Measurements from ENCODE around the gene KDM2B. TPM values are rescaled to one million over a fixed set of nuclear protein-coding genes. Genes with fewer than 3 reads are reported as not detected.

Gene KDM2B
- total and polyA plus RNA-seq, 2 donors (not counting 1 experiment from before 2014, with no cell fraction given) = 108 to 126 TPM

- Histone ChIP-seq H3K79me2 (ENCODE audit: control insufficient read depth, insufficient read depth, low read length) (peaks cover 45% of the 10 kb centered on the region), H3K4me3 (ENCODE audit: control extremely low read depth in 1 of 5, extremely low read depth in 1 of 5, insufficient read depth in 1 of 5, low read depth in 2 of 5, low read length in 4 of 5) (no peak overlapping the region), H3K27ac (ENCODE audit: low read length in 2 of 2) (no peak overlapping the region), H3K9ac (ENCODE audit: low read length) (no peak overlapping the region), H3K9me3 (ENCODE audit: control extremely low read depth in 1 of 3, control insufficient read depth in 2 of 3, insufficient read depth in 1 of 3, low read length in 2 of 3) (no peaks in the 10 kb centered on the region), H3K4me2 (replicated peaks; ENCODE audit: low read depth, low read length, poor library complexity, severe bottlenecking) (no peak overlapping the region), H4K20me1 (ENCODE audit: control insufficient read depth, insufficient read depth, low read length, poor library complexity, severe bottlenecking) (peaks cover 13% of the 10 kb centered on the region), H3K36me3 (replicated peaks in 1 of 2; ENCODE audit: control extremely low read depth in 1 of 2, control insufficient read depth in 1 of 2, extremely low read depth in 1 of 2, insufficient read depth in 2 of 2, low read length in 1 of 2) (no peaks in the 10 kb centered on the region), H3K4me1 (ENCODE audit: control insufficient read depth in 2 of 2, insufficient read depth in 2 of 2, low read length in 2 of 2) (peaks cover 0 to 5% of the 10 kb centered on the region in 2 donors), H2AFZ (ENCODE audit: insufficient read depth, low read depth, low read length, poor library complexity, severe bottlenecking) (no peak overlapping the region), H3K27me3 (replicated peaks in 1 of 4; ENCODE audit: control extremely low read depth in 1 of 4, control insufficient read depth in 3 of 4, insufficient read depth in 4 of 4, low read length in 3 of 4) (no peaks in the 10 kb centered on the region)
- CTCF ChIA-PET = interaction anchor here (0.7 to 1.7 kb wide), 3 partner anchors 32 to 296 kb away, joined by 3 read pairs; no protein-coding TSS in a partner anchor
- no peak for DNase-seq
- H3K4me1 Mint-ChIP-seq = peaks cover 31% of the 10 kb centered on the region
- no peak for TF ChIP-seq EZH2 (IDR thresholded peaks at IDR 0.05; ENCODE audit: borderline replicate concordance, insufficient read depth, low read depth, low read length, poor library complexity, severe bottlenecking)
- no peak for TF ChIP-seq CTCF (IDR thresholded peaks at IDR 0.05)
- no peaks in the 10 kb centered on the region for H3K27me3 Mint-ChIP-seq
- no peak overlapping the region for H3K4me3 Mint-ChIP-seq
- H3K9me3 Mint-ChIP-seq (ENCODE audit: insufficient read depth) = no peaks in the 10 kb centered on the region
- ATAC-seq (ENCODE audit: low read depth) = no peak
- intact Hi-C loops (cut with micrococcal nuclease) = no loop called here
- POLR2A ChIA-PET = no interaction called here
- no peak overlapping the region for H3K27ac Mint-ChIP-seq
- 100% methylated on average over 1 of the region's 2 CpGs for WGBS (ENCODE audit: insufficient coverage)
Observed at GRCh38 chr12:121475279-121475678, 105.5 kb downstream of the KDM2B start.

GRCh38 chr12:121472150-121472905 is 108.5 kb downstream of the KDM2B start:
- H3K4me3 ChIP-seq (ENCODE audit: control extremely low read depth in 1 of 5, extremely low read depth in 1 of 5, insufficient read depth in 1 of 5, low read depth in 2 of 5, low read length in 4 of 5) = no peak overlapping the region
- intact Hi-C loops (cut with micrococcal nuclease) = no loop called here
- ChIA-PET POLR2A (no interaction called here), CTCF (interaction anchor here (0.6 kb wide), 1 partner anchor 11 kb away, joined by 5 read pairs; no protein-coding TSS in a partner anchor)
- H3K4me2 ChIP-seq (replicated peaks; ENCODE audit: low read depth, low read length, poor library complexity, severe bottlenecking) = no peak overlapping the region
- no peaks in the 10 kb centered on the region for H3K9me3 ChIP-seq (ENCODE audit: control extremely low read depth in 1 of 3, control insufficient read depth in 2 of 3, insufficient read depth in 1 of 3, low read length in 2 of 3)
- ATAC-seq (ENCODE audit: low read depth) = no peak
- peaks cover 5 to 25% of the 10 kb centered on the region in 2 donors for H3K4me1 ChIP-seq (ENCODE audit: control insufficient read depth in 2 of 2, insufficient read depth in 2 of 2, low read length in 2 of 2)
- H3K27me3 ChIP-seq (replicated peaks in 1 of 4; ENCODE audit: control extremely low read depth in 1 of 4, control insufficient read depth in 3 of 4, insufficient read depth in 4 of 4, low read length in 3 of 4) = no peaks in the 10 kb centered on the region
- no peak overlapping the region for H3K27ac ChIP-seq (ENCODE audit: low read length in 2 of 2)
- H2AFZ ChIP-seq (ENCODE audit: insufficient read depth, low read depth, low read length, poor library complexity, severe bottlenecking) = no peak overlapping the region
- no peaks in the 10 kb centered on the region for H3K9me3 Mint-ChIP-seq (ENCODE audit: insufficient read depth)
- H4K20me1 ChIP-seq (ENCODE audit: control insufficient read depth, insufficient read depth, low read length, poor library complexity, severe bottlenecking) = peaks cover 8% of the 10 kb centered on the region
- no peaks in the 10 kb centered on the region for H3K36me3 ChIP-seq (replicated peaks in 1 of 2; ENCODE audit: control extremely low read depth in 1 of 2, control insufficient read depth in 1 of 2, extremely low read depth in 1 of 2, insufficient read depth in 2 of 2, low read length in 1 of 2)
- H3K27ac Mint-ChIP-seq = peak overlapping the region; percentile 6
- H3K9ac ChIP-seq (ENCODE audit: low read length) = no peak overlapping the region
- H3K27me3 Mint-ChIP-seq = no peaks in the 10 kb centered on the region
- DNase-seq = no peak
- H3K4me1 Mint-ChIP-seq = peaks cover 44% of the 10 kb centered on the region
- no CpG with 5 or more reads among the region's 7 CpGs for WGBS (ENCODE audit: insufficient coverage)
- no peak overlapping the region for H3K4me3 Mint-ChIP-seq
- H3K79me2 ChIP-seq (ENCODE audit: control insufficient read depth, insufficient read depth, low read length) = peaks cover 22% of the 10 kb centered on the region
- TF ChIP-seq CTCF (IDR thresholded peaks at IDR 0.05) (no peak), EZH2 (IDR thresholded peaks at IDR 0.05; ENCODE audit: borderline replicate concordance, insufficient read depth, low read depth, low read length, poor library complexity, severe bottlenecking) (no peak)
